ENCODE data around the gene C1QBP. TPM values are rescaled to one million over a fixed set of nuclear protein-coding genes. Genes with fewer than 3 reads are reported as not detected.

The C1QBP gene
- total RNA-seq, 4 donors from 2014 or later: 163 to 327 (median 228) TPM

- no peaks in the 10 kb centered on the region for H3K27me3 ChIP-seq
- 82 to 85% methylated on average over 4 of the region's 4 CpGs for WGBS, 2 donors
- H3K9me3 ChIP-seq: no peaks in the 10 kb centered on the region
- TF ChIP-seq POLR2A (IDR thresholded peaks at IDR 0.05) (no peak), CTCF (IDR thresholded peaks at IDR 0.05) (no peak)
- no peak overlapping the region for H3K27ac ChIP-seq
- peaks cover 23 to 100% (median 47%) of the 10 kb centered on the region in 3 donors for H3K36me3 ChIP-seq
- H3K4me1 ChIP-seq: no peaks in the 10 kb centered on the region
- H3K4me3 ChIP-seq: no peak overlapping the region
- DNase-seq: no peak
- intact Hi-C loops (cut with DNase I): no loop called here
These were observed 33.6 kb downstream of the C1QBP start for GRCh38 chr17:5405400-5405799.

GRCh38 chr17:5399767-5400166 lies 39.2 kb downstream of the C1QBP start:
- no peak for DNase-seq
- WGBS, 2 donors: 77 to 79% methylated on average over 6 of the region's 6 CpGs

GRCh38 chr17:5396612-5397011 lies 42.3 kb downstream of the C1QBP start:
- H3K27me3 ChIP-seq: no peaks in the 10 kb centered on the region
- peaks cover 0 to 100% (median 32%) of the 10 kb centered on the region in 3 donors for H3K36me3 ChIP-seq
- H3K27ac ChIP-seq: no peak overlapping the region
- TF ChIP-seq POLR2A (IDR thresholded peaks at IDR 0.05): no peak
- TF ChIP-seq CTCF (IDR thresholded peaks at IDR 0.05): no peak
- WGBS, 2 donors: 85 to 95% methylated on average over 2 of the region's 2 CpGs
- no peak for DNase-seq
- no peaks in the 10 kb centered on the region for H3K4me1 ChIP-seq
- no peaks in the 10 kb centered on the region for H3K9me3 ChIP-seq
- H3K4me3 ChIP-seq: no peak overlapping the region
- intact Hi-C loops (cut with DNase I): no loop called here

More at GRCh38 chr17:5399767-5400166, 39.2 kb downstream of the C1QBP start:
- TF ChIP-seq CTCF (IDR thresholded peaks at IDR 0.05) (no peak), POLR2A (IDR thresholded peaks at IDR 0.05) (no peak)
- no peaks in the 10 kb centered on the region for H3K27me3 ChIP-seq
- no peaks in the 10 kb centered on the region for H3K9me3 ChIP-seq
- intact Hi-C loops (cut with DNase I): no loop called here
- no peak overlapping the region for H3K27ac ChIP-seq
- no peak overlapping the region for H3K4me3 ChIP-seq
- H3K36me3 ChIP-seq: peaks cover 10 to 100% (median 30%) of the 10 kb centered on the region in 3 donors
- no peaks in the 10 kb centered on the region for H3K4me1 ChIP-seq

- H3K9me3 ChIP-seq: no peaks in the 10 kb centered on the region
- no peak overlapping the region for H3K4me3 ChIP-seq
- H3K27ac ChIP-seq: no peak overlapping the region
- no peaks in the 10 kb centered on the region for H3K27me3 ChIP-seq
- intact Hi-C loops (cut with DNase I): no loop called here
- peaks cover 4 to 100% (median 41%) of the 10 kb centered on the region in 3 donors for H3K36me3 ChIP-seq
- 90 to 91% methylated on average over 5 of the region's 5 CpGs for WGBS, 2 donors
- no peaks in the 10 kb centered on the region for H3K4me1 ChIP-seq
- DNase-seq: no peak
- TF ChIP-seq POLR2A (IDR thresholded peaks at IDR 0.05) (no peak), CTCF (IDR thresholded peaks at IDR 0.05) (no peak)
These were observed 47.3 kb downstream of the C1QBP start for GRCh38 chr17:5391678-5392077.

Other genes with a start within 250 kb of the C1QBP start
- 10 to 100 TPM in 1 of 4 donors, 1 to 10 TPM in 3; 2.0 to 13.4 (median 5.1) TPM for gene ZNF594, start 247.3 kb downstream of the C1QBP start, total RNA-seq
- 1 to 10 TPM in 2 of 4 donors, under 1 TPM in 2; 0.45 to 3.7 (median 1.2) TPM for gene SCIMP, start 204.3 kb downstream of the C1QBP start, total RNA-seq
- 10 to 100 TPM in 3 of 4 donors, 1 to 10 TPM in 1; 9.9 to 33.2 (median 23.3) TPM for gene RABEP1, start 156.9 kb downstream of the C1QBP start, total RNA-seq
- gene NUP88, start 19.5 kb downstream of the C1QBP start, total RNA-seq: 10 to 100 TPM; 35.7 to 79.5 (median 69.5) TPM
- 10 to 100 TPM; 22.4 to 37.4 (median 29.8) TPM for gene RPAIN, start 19.0 kb downstream of the C1QBP start, total RNA-seq
- gene DHX33, start 29.8 kb upstream of the C1QBP start, total RNA-seq: 10 to 100 TPM in 2 of 4 donors, 1 to 10 TPM in 2; 5.2 to 13.9 (median 8.8) TPM
- gene DERL2, start 47.0 kb upstream of the C1QBP start, total RNA-seq: 10 to 100 TPM; 28.2 to 48.8 (median 38.1) TPM
- gene MIS12, start 47.4 kb upstream of the C1QBP start, total RNA-seq: 10 to 100 TPM in 3 of 4 donors, 1 to 10 TPM in 1; 6.2 to 28.8 (median 14.8) TPM
- gene NLRP1, start 145.4 kb upstream of the C1QBP start, total RNA-seq: 10 to 100 TPM; 10.4 to 33.4 (median 14.3) TPM

Data from esophagus squamous epithelium (tissue), 5 donors.